CD4-positive, alpha-beta T cell treated with Interleukin-10 for 1 hour (primary cell): Measurements from ENCODE around the gene TMEM132D.

Experiments used
- DNase-seq: peaks from one replicate; pipeline ENCODE4 v3.0.0-alpha.2; 2020

Gene TMEM132D

DNA sequence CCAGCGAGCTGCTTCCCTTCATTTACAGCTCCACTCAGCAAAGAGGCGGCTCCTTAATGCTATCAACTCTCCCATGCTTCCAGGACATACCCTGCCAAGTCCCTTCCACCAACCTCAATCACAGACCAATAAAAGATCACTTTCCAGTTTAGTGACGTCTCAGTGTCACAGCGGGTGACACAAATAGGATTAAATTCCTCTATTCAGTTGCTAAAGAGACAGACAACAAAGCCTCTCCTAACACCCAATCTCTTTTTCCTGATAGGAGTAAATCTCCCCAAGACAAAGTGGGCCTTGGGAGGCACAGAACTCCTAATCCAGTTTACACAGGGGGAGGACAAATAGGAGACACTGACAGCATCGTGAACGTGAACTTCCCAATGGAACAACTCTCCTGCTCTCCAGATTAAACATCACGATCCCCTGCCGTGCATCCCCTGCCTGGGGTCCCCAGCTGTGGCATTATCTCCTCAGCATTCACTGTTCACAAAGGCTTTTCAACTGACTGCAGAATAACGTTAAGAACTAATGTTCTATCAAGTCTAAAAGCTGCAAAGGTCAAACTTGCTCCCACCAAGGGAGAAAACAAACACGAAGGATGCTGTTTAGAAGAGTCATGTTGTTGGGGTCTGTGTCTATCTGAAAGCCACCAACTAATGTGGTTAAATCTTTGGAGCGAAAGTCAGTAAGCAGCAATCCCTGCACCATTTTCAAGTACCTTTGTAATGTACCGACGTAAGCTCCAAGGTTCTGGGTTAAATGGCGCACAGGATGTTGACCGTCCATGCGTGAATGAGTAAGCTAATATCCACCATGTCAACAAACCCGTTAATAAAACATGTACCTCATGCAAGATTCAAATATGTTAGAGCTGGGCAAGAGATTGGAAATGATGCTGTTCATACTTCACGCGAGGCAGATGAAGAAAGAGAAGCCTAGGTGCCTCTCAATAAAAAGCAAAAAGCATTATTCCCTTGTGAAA, 31.5 kb downstream of the TMEM132D start:
- no peak for DNase-seq

DNA sequence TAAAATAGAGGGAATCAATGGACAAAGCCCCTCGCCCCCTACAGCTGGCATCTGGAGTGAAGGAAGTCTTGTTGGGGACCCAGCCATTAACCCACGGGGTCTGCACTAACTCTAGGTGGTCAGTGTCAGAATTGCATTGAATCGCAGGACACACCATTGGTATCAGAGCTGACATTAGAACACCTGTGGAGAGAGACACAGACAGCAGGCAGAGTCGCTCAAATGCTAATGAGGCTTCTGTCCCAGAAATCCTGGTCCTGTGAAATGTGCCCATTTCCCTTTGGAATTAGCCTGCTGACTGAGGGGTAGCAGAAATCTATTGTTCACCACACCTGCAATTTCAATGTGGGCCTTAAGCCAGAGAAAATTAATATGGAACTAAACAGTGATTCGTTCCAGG, 33.0 kb downstream of the TMEM132D start:
- DNase-seq = no peak

DNA sequence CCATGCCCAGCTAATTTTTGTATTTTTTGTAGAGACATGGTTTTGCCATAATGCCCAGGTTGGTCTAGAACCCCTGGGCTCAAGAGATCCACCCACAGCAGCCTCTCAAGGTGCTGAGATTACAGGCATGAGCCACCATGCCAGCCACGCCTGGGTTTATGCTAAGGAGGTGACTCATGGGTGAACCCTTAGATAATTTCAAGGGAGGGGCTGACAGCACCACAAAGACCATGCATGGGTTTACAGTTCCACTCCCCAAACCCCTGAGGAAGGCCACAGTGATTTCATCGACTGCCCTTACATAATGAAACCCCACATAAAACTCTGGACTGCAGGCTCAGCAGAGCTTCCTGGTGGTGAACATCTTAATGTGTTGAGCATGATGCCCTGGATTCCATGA, 33.7 kb downstream of the TMEM132D start:
- DNase-seq = no peak

DNA sequence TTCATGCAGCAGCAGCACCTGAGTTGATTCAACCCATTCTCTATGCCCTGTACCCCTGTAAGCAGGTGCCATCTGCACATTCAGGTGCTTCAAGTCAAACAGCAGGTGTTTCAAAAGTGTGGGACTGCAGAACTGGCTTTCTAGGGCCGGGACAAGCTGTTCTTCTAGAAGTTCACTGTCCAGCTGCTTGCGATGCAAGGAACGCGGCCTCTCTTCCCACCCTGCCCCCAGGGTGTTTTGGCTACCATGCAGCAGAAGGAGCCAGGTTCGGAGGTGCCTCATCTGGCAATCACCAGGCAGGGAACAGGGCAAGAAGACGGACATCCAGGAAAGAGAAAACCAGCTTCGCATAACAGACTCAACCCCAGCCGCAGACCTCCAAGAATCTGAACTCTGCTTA, 35.2 kb downstream of the TMEM132D start:
- no peak for DNase-seq

DNA sequence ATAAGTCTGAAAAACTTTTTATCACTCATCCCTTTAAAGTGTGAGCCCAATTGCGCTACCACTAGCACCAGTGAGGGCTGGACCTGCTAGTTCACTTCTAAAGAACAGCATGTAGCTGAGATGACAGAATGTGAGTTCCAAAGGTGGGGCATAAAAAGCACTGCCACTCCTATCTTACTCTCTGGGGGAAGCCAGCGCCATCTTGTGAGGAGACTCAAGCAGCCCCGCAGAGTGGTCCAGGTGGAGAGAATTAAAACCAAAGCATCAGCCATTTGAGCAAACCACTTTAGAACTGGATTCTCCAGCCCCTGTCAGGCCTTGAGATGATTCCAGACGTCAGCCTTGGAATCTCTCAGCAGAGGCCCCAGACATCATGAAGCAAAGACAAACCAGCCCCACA, 39.9 kb downstream of the TMEM132D start:
- DNase-seq = no peak

DNA sequence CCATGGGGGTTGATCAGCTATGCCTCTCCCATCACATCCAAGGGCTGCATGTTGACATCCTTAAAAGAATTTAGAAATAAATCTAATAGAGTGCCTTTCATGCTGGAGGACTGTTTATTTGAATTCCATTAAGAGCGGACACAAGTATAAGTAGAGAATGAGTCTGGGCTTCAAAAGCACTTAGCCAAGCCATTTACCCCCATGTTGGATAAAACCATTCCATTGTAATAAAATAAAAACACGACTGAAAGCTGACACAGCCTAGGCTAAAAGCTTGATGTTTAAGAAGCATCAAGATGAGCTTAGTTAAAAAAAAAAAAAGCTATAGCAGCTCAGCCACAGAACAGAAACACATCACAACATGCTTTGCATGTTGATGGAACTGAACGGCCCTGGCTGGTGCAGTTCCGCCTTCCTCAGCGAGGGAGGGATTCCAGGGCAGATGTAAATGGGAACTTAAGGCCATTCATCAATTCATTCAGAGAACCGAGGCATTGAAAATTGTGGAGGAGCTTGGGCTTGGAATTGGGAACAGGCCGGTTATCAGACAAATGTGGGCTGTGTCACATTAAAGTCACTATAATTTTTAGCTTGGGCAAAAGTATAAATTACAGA, 41.2 kb downstream of the TMEM132D start:
- DNase-seq = no peak

DNA sequence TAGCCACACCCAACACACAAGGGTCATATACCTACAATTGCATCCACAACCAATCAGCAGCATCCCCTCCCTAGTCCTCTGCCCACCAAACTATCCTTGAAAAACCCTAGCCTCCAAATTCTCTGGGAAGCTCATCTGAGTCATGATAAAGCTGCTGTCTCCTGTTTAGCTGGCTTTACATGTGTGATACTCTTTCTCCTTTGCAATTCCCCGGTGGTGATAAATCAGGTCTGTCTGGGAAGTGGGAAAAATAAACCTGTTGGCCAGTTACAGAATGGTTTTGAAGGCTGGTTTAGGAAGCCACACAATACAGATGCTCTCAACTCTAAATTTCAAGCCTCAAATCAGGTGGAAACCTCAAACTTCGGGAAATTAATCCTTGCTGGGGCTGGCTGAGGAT, 41.9 kb downstream of the TMEM132D start:
- DNase-seq = no peak

GRCh38 chr12:129854591-129854990, 49.2 kb downstream of the TMEM132D start:
- DNase-seq = no peak

GRCh38 chr12:129851296-129851695, 52.5 kb downstream of the TMEM132D start:
- DNase-seq = no peak

DNA sequence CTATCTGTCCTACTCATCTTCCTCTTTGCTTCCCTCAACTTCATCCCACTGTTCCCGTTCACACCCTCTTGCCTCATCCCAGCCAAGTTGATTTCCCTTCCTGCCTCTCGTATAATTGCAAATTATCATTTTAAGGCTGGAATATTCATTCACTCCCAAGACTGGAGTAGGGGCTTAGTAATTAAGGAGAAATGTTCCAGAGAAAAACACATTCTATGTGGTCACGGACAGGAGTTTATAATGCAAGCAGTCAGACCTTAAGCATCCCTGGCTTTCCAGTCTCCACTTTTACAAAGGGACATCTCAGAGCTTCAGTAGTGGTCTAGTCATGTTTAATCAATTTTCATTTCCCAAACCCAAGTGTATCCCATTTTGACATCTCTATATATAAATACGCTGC, 54.9 kb downstream of the TMEM132D start:
- no peak for DNase-seq

GRCh38 chr12:129847063-129847462, 56.8 kb downstream of the TMEM132D start:
- no peak for DNase-seq

- no peak for DNase-seq
Observed at GRCh38 chr12:129844662-129845220, 59.1 kb downstream of the TMEM132D start.

DNA sequence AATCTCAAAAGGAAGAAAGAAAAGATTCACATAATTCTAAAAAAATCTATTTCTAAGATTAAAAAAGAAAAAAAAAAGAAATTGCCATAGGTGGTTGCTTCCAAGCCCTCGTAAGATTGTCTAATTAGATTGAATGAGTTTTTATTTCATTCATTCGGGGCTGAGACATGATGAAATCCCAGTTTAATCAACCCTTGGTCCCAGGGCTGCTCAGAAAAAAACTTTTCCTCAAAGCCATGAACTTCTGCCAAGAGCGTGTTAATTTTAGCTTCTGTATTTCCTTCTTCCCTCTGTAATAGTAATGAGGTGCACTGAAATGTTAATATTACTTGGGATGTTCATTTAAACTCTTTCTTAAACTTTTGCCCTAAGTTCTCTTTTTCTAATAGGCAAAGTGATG, 62.6 kb downstream of the TMEM132D start:
- no peak for DNase-seq

- DNase-seq = no peak
Observed at GRCh38 chr12:129840145-129840884, 63.5 kb downstream of the TMEM132D start.

DNA sequence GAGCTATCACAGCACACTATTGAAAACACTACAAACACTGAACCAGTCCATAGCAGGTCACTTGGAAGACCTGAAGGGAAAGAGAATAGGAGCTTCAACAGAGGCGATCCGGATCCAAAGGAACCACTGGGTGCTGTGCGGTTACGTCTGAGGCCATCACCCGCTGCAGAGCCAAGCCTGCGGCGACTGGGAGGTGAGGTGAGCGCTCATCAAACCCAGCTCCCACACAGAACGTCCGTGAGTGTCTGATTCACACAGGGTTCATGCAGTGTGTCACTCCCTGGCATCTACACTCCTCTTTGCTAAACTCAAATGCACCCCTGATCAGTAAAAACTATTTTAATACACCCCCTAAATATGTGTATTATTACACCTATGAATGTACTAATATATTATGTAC, 64.1 kb downstream of the TMEM132D start:
- no peak for DNase-seq

DNA sequence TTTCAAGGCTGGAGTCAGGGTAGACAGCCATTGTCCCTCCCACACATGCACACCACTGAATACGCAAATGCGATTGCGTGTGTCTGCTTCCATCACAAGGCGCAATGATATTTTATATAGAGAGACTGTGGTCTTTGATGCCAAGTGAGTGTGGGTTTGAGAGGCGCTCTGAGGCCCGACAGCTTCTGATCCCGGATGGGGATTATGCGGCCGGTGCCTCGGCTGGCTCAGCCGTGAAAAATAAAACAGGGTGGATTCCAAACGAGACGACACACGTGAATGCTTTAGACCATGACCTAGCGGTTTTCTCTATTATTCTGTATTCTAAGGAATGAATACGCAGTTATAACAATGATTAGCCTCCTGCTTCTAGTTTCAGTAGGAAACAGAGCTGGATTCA, 72.5 kb downstream of the TMEM132D start:
- DNase-seq = no peak

- no peak for DNase-seq
Observed at GRCh38 chr12:129830796-129831195, 73.0 kb downstream of the TMEM132D start.

- DNase-seq = no peak
Observed at GRCh38 chr12:129827866-129828384, 75.9 kb downstream of the TMEM132D start.

GRCh38 chr12:129827102-129827865, 76.5 kb downstream of the TMEM132D start:
- no peak for DNase-seq

DNA sequence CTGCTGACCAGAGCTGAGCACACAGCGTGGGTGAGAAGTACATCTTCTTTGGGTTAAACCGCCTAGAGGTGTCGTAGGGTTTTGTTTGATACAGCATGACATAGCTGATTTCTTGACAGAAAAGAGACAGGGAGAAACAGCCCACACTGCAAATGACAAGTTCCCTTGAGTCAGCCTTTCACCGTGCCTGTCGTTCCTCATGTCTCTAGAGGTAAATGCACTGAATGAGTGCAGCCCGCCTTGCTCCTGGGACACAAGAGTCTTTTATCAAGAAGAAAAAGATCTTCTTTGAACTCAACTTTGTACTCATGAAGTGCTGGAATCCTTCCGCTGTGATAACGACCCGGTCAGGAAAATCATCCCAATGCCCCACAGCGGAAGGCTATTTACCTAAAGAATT, 77.6 kb downstream of the TMEM132D start:
- DNase-seq = no peak

DNA sequence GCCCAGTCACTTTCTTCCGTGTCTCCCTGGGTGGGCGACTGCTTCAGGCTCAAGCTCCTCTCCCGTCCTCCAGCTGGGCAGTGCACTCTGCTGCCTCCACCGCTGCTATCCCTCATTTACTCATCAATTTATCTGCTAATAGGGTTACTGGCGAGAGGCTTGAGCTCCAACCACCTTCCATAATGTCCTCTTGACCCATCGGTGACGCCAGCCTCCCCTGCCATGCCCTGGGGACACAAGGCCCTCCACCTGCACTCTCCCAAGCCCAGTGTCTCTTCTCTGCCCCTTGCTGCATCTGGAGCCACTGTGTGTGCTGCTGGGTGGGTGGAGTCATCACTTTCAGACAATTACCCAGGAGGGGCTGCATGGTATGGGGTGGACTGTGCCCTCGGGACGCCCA, 78.5 kb downstream of the TMEM132D start:
- no peak for DNase-seq

- no peak for DNase-seq
Observed at GRCh38 chr12:129821964-129822363, 81.9 kb downstream of the TMEM132D start.
